ENCODE results near the gene SLC25A15. TPM values are rescaled to one million over a fixed set of nuclear protein-coding genes. Genes with fewer than 3 reads are reported as not detected.
"Not testable (repeated sequence)": the region's sequence is repeated elsewhere in the genome, so short reads cannot be mapped to it uniquely, and the experiment has no call there.

SLC25A15 gene
- total RNA-seq, 1 donor from 2014 or later = 9.3 TPM

- H3K27ac Mint-ChIP-seq (ENCODE audit: unreplicated experiment) = no peak overlapping the region
Observed at GRCh38 chr13:40781717-40782116, 7.7 kb upstream of the SLC25A15 start.

DNA sequence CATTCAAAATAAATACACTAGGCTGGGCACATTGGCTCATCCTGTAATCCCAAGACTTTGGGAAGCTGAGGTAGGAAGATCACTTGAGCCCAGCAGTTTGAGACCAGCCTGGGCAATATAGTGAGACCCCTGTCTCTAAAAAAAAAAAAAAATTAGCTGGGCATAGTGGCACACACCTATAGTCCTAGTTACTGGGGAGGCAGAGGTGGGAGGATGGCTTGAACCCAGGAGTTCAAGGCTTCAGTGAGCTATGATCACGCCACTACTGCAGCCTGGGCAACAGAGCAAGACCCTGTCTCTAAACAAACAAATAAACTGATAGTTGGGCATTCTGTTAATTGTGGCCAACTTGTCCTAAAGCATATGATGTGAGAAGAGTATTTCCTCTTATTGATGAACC is 6.4 kb upstream of the SLC25A15 start:
- H3K27ac Mint-ChIP-seq (ENCODE audit: unreplicated experiment); H3K4me3 Mint-ChIP-seq (ENCODE audit: unreplicated experiment); H3K36me3 Mint-ChIP-seq (ENCODE audit: low read depth); H3K27me3 Mint-ChIP-seq (ENCODE audit: low read depth); H3K4me1 Mint-ChIP-seq (ENCODE audit: low read depth); DNase-seq (ENCODE audit: low spot score); H3K9me3 Mint-ChIP-seq (ENCODE audit: low read depth): not testable (repeated sequence)

More at GRCh38 chr13:40781717-40782116, 7.7 kb upstream of the SLC25A15 start:
- H3K27me3 Mint-ChIP-seq (ENCODE audit: low read depth) = no peaks in the 10 kb centered on the region
- no peaks in the 10 kb centered on the region for H3K36me3 Mint-ChIP-seq (ENCODE audit: low read depth)
- H3K4me3 Mint-ChIP-seq (ENCODE audit: unreplicated experiment) = no peak overlapping the region
- H3K4me1 Mint-ChIP-seq (ENCODE audit: low read depth) = peaks cover 9% of the 10 kb centered on the region
- DNase-seq (ENCODE audit: low spot score) = no peak
- H3K9me3 Mint-ChIP-seq (ENCODE audit: low read depth) = no peaks in the 10 kb centered on the region
- TF ChIP-seq, protein P1, sequence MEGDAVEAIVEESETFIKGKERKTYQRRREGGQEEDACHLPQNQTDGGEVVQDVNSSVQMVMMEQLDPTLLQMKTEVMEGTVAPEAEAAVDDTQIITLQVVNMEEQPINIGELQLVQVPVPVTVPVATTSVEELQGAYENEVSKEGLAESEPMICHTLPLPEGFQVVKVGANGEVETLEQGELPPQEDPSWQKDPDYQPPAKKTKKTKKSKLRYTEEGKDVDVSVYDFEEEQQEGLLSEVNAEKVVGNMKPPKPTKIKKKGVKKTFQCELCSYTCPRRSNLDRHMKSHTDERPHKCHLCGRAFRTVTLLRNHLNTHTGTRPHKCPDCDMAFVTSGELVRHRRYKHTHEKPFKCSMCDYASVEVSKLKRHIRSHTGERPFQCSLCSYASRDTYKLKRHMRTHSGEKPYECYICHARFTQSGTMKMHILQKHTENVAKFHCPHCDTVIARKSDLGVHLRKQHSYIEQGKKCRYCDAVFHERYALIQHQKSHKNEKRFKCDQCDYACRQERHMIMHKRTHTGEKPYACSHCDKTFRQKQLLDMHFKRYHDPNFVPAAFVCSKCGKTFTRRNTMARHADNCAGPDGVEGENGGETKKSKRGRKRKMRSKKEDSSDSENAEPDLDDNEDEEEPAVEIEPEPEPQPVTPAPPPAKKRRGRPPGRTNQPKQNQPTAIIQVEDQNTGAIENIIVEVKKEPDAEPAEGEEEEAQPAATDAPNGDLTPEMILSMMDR (IDR thresholded peaks at IDR 0.05) = no peak

- TF ChIP-seq, protein P1 (IDR thresholded peaks at IDR 0.05) = no peak
- no peak overlapping the region for H3K27ac Mint-ChIP-seq (ENCODE audit: unreplicated experiment)
- H3K9me3 Mint-ChIP-seq (ENCODE audit: low read depth) = no peaks in the 10 kb centered on the region
- no peaks in the 10 kb centered on the region for H3K4me1 Mint-ChIP-seq (ENCODE audit: low read depth)
- no peaks in the 10 kb centered on the region for H3K27me3 Mint-ChIP-seq (ENCODE audit: low read depth)
- no peak for DNase-seq (ENCODE audit: low spot score)
- H3K36me3 Mint-ChIP-seq (ENCODE audit: low read depth) = no peaks in the 10 kb centered on the region
- no peak overlapping the region for H3K4me3 Mint-ChIP-seq (ENCODE audit: unreplicated experiment)
Observed at GRCh38 chr13:40784540-40784939, 4.9 kb upstream of the SLC25A15 start.

DNA sequence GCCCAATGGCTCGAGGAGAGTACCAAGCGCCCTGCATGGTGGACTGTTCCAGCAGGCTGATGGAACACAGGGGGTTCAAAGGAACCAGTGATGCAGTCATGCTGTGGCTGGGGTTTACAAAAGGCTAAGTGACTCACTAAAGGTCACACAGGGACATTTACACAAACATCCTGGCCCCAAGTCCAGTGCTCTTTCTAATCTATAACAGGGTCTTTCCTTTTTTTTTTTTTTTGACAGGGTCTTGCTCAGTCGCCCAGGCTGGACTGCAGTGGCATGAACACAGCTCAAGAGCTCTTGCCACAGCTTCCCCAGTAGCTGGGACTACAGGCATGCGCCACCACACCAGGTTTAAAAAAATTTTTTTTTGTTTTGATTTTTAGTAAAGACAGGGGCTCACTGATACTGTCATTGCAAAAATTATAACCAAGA is 2.8 kb upstream of the SLC25A15 start:
- Mint-ChIP-seq H3K36me3 (ENCODE audit: low read depth) (no peaks in the 10 kb centered on the region), H3K27ac (ENCODE audit: unreplicated experiment) (no peak overlapping the region), H3K4me1 (ENCODE audit: low read depth) (peaks cover 7% of the 10 kb centered on the region), H3K9me3 (ENCODE audit: low read depth) (no peaks in the 10 kb centered on the region), H3K27me3 (ENCODE audit: low read depth) (no peaks in the 10 kb centered on the region), H3K4me3 (ENCODE audit: unreplicated experiment) (no peak overlapping the region)
- no peak for DNase-seq (ENCODE audit: low spot score)
- TF ChIP-seq, protein P1 (IDR thresholded peaks at IDR 0.05) = no peak

GRCh38 chr13:40787062-40787461 is 2.3 kb upstream of the SLC25A15 start:
- TF ChIP-seq, protein P1 (IDR thresholded peaks at IDR 0.05) = no peak
- Mint-ChIP-seq H3K4me3 (ENCODE audit: unreplicated experiment) (no peak overlapping the region), H3K27me3 (ENCODE audit: low read depth) (no peaks in the 10 kb centered on the region), H3K9me3 (ENCODE audit: low read depth) (no peaks in the 10 kb centered on the region), H3K27ac (ENCODE audit: unreplicated experiment) (no peak overlapping the region), H3K4me1 (ENCODE audit: low read depth) (peaks cover 7% of the 10 kb centered on the region), H3K36me3 (ENCODE audit: low read depth) (no peaks in the 10 kb centered on the region)
- DNase-seq (ENCODE audit: low spot score) = no peak

DNA sequence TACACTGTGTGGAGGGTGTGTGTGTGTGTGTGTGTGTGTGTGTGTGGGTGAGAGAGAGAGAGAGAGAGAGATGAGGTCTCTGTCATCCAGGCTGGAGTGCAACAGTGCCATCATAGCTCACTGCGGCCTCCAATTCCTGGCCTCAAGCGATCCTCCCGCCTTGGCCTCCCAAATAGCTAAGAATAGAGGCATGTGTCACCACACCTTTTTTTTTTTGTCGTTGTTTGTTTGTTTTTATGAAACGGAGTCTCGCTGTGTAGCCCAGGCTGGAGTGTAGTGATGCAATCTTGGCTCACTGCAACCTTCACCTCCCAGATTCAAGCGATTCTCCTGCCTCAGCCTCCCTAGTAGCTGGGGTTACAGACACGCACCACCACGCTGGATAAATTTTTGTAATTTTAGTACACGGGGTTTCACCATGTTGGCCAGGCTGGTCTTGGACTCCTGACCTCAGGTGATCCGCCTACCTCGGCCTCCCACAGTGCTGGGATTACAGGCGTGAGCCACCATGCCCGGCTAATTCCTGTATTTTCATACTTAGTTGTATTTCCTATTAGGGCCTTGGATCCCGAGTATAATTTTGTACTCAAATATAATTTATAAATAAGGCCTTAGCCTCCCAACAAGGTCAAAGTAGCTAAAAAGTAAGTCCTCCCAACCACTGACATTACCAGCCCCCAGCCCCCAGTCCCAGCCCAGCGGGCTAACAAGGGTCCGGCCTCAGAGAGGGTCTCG is 704 bp upstream of the SLC25A15 start:
- not testable (repeated sequence) for H3K27ac Mint-ChIP-seq (ENCODE audit: unreplicated experiment); H3K9me3 Mint-ChIP-seq (ENCODE audit: low read depth); DNase-seq (ENCODE audit: low spot score); H3K36me3 Mint-ChIP-seq (ENCODE audit: low read depth); H3K27me3 Mint-ChIP-seq (ENCODE audit: low read depth); H3K4me1 Mint-ChIP-seq (ENCODE audit: low read depth)
- H3K4me3 Mint-ChIP-seq (ENCODE audit: unreplicated experiment) = peak overlapping the region; percentile 60
